ENCODE measurements around the gene RIF1.
"Not testable (repeated sequence)": the region's sequence is repeated elsewhere in the genome, so short reads cannot be mapped to it uniquely, and the experiment has no call there.

The RIF1 gene

GRCh38 chr2:151421681-151422080 is 12.0 kb downstream of the RIF1 start:
- not testable (repeated sequence) for DNase-seq (ENCODE audit: low read depth in 1 of 2, low spot score in 1 of 2)

- peak in 1 of 2 donors; percentile 7 for DNase-seq (ENCODE audit: low read depth in 1 of 2, low spot score in 1 of 2)
Measured at GRCh38 chr2:151422917-151423439, 13.3 kb downstream of the RIF1 start.

DNA sequence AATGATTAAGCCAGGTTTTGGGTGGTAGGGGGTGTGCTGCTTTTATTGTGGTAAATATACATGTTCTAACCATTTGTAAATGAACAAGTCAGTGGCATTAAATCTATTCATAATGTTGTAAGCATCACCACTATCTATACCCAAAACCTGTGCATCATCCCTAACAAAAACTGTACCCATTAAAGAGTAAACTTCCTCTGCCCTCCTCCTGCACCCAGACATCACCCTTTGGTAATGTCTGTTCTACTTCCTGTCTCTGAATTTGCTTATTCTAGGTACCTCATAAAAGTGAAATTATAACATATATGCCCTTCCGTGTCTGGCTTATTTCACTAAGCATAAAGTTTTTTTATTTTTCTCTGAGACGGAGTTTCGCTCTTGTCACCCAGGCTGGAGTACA is 14.1 kb downstream of the RIF1 start:
- DNase-seq (ENCODE audit: low read depth in 1 of 2, low spot score in 1 of 2): no peak

- DNase-seq (ENCODE audit: low read depth in 1 of 2, low spot score in 1 of 2): peak in 1 of 2 donors; percentile 7
Measured at GRCh38 chr2:151437630-151438029, 27.9 kb downstream of the RIF1 start.

GRCh38 chr2:151438506-151438905 is 28.8 kb downstream of the RIF1 start:
- no peak for DNase-seq (ENCODE audit: low read depth in 1 of 2, low spot score in 1 of 2)

DNA sequence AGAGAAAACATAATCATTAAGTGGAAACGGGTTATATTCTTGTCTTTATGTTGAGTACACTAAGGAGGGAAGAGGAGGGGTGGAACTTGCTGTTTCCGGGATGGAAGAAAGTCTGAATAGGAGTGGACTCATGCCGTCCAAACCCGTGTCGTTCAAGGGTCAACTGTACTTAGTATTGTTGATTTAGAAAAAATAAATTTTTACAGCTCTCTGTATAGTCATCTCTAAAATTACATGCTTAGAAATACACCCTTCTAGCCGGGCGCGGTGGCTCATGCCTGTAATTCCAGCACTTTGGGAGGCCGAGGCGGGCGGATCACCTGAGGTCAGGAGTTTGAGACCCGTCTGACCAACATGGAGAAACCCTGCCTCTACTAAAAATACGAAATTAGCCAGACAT is 29.4 kb downstream of the RIF1 start:
- no peak for DNase-seq (ENCODE audit: low read depth in 1 of 2, low spot score in 1 of 2)

DNA sequence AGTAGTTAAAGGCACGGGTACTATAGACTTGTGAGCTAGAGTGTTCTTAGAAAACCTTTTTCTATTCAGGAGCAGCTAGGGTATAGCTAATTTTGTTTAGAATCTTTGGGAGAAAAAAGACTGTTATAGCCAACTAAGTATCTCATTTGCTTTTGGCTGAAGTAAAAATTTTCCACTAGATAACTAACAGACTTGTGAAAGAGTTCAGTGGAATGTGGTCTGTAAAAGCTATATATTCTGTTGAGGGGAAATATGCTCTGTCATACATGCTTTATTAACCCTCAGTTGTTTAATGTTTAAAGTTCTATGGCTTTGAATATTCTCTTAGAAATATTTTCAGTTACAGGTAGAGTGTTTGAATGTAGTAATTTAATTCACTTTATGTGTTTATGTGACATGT is 49.7 kb downstream of the RIF1 start:
- no peak for DNase-seq (ENCODE audit: low read depth in 1 of 2, low spot score in 1 of 2)

GRCh38 chr2:151465771-151466170 is 56.1 kb downstream of the RIF1 start:
- no peak for DNase-seq (ENCODE audit: low read depth in 1 of 2, low spot score in 1 of 2)

- DNase-seq (ENCODE audit: low read depth in 1 of 2, low spot score in 1 of 2): no peak
Measured at GRCh38 chr2:151470556-151470955, 60.9 kb downstream of the RIF1 start.

GRCh38 chr2:151472966-151473365 is 63.3 kb downstream of the RIF1 start:
- no peak for DNase-seq (ENCODE audit: low read depth in 1 of 2, low spot score in 1 of 2)

DNA sequence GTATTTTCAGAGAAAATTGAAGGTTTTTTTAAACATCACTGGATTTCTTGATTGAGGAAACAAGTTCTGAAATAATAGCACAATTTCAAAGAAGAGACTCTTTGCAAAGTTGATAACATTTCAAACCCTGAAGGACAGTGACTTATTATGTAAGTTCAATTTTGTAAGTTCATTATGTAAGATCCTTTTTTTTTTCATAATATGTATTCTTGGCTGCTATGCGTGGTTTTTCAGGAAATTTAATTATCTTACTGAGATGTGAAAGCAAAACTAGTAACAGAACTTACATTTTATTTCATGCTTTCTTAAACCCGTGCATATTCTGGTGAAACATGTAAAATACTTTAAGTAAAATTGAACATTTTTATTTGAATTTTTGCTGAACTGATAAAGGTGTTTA is 65.4 kb downstream of the RIF1 start:
- no peak for DNase-seq (ENCODE audit: low read depth in 1 of 2, low spot score in 1 of 2)

DNA sequence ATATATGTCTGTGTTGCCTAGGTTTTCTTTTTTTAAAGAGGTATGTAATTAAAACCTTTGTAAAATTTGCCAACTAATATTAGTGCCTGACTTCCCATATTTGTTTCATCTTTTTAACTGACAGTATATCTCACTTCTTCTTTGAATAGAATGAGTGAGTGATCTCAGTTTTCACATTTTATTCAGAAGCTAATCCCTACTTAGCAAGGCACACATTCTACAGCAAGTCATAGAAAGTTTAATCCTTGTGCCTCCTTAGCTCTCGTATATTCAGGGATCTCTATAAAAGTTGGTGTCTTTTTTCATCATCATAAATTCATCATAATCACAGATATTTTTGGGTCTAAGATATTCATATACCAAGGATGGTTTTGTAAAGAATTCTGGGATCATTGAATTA is 66.6 kb downstream of the RIF1 start:
- DNase-seq (ENCODE audit: low read depth in 1 of 2, low spot score in 1 of 2): no peak

- DNase-seq (ENCODE audit: low read depth in 1 of 2, low spot score in 1 of 2): no peak
Measured at GRCh38 chr2:151478011-151478410, 68.3 kb downstream of the RIF1 start.

DNA sequence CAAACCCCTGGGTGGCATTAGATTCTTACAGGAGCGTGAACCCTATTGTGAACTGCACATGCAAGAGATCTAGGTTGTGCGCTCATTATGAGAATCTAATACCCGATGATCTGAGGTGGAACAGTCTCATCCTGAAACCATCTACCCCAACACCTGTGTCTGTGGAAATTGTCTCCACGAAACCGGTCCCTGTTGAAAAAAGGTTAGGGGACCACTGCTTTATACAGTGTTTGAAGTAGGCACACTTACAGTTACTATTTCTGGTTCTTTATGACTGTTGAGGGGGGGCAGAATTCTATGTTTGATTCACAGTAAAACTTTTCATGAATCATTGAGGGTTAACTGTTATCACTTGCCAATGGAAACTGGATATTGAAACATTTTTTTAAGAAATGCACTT is 72.0 kb downstream of the RIF1 start:
- DNase-seq (ENCODE audit: low read depth in 1 of 2, low spot score in 1 of 2): peak in 1 of 2 donors; percentile 39

DNA sequence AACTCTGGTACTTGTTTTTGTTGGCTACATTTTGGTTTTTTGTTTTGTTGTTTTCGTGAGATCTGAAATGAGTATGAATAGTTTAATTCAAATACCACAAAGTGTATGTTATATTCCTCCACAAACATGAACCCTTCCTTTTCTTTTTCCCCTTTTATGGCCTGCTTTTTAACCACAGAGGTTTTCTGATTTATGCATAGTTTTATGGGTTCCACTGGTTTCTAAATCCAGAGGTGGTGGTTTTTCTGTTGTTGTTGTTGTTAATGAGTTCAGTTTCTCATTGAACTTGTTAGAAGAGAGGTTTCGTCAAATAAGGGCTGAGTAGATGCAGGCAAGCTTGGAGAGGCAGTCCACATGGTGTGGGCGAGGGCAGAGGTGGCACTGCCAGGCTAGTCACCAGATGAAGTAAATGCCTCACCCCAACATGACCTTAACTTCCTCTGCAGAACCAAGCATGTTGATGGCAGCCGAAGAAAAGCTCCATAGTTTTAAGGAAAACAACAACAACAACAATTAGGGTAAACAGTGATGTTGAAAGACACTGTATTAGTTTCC is 72.5 kb downstream of the RIF1 start:
- no peak for DNase-seq (ENCODE audit: low read depth in 1 of 2, low spot score in 1 of 2)

DNA sequence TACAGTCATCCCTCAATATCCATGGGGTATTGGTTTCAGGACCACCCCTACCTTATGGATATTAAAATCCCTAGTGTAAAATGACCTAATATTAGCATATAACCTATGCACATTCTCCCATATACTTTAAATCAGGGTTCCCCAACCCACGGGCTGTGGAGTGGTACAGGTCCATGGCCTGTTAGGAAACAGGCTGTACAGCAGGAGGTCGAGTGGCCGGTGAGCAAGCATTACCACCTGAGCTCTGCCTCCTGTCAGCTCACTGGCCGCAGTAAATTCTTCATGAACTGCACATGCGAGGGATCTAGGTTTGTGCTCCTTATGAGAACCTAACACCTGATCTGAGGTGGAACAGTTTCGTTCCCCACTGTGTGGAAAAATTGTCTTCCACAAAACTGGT is 73.8 kb downstream of the RIF1 start:
- DNase-seq (ENCODE audit: low read depth in 1 of 2, low spot score in 1 of 2): no peak

DNA sequence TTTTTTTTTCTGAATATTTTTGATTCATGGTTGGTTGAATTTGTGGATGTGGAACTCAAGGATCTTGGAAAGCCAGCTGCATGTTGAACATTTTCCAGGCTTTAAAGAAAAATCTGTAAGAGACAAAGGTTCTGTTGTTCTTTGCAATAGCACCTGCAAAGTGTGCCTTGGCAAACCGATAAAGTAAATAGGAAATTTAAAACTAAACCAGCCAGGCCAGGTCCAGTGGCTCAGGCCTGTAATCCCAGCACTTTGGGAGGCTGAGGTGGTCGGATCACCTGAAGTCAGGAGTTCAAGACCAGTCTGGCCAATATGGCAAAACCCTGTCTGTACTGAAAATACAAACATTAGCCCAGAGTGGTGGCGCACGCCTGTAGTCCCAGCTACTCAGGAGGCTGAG is 74.4 kb downstream of the RIF1 start:
- no peak for DNase-seq (ENCODE audit: low read depth in 1 of 2, low spot score in 1 of 2)

DNA sequence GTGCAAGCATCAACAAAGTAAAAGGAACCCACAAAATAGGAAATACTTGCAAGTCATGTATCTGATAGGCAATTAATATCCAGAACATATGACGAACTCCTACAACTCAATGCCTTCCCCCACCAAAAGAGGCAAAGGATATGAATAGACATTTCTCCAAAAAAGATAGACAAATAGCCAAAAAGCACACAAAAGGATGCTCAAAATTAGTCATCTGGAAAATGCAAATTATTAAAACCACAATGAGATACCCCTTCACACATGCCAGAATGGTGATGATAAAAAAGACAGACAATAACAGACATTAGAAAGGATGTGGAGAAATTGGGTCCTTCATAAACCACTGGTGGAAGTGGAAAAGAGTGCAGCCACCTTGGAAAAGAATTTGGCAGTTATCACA is 76.4 kb downstream of the RIF1 start:
- no peak for DNase-seq (ENCODE audit: low read depth in 1 of 2, low spot score in 1 of 2)

- no peak for DNase-seq (ENCODE audit: low read depth in 1 of 2, low spot score in 1 of 2)
Measured at GRCh38 chr2:151490276-151490675, 80.6 kb downstream of the RIF1 start.

GRCh38 chr2:151491496-151491895 is 81.8 kb downstream of the RIF1 start:
- no peak for DNase-seq (ENCODE audit: low read depth in 1 of 2, low spot score in 1 of 2)

GRCh38 chr2:151498178-151498577 is 88.5 kb downstream of the RIF1 start:
- no peak for DNase-seq (ENCODE audit: low read depth in 1 of 2, low spot score in 1 of 2)

DNA sequence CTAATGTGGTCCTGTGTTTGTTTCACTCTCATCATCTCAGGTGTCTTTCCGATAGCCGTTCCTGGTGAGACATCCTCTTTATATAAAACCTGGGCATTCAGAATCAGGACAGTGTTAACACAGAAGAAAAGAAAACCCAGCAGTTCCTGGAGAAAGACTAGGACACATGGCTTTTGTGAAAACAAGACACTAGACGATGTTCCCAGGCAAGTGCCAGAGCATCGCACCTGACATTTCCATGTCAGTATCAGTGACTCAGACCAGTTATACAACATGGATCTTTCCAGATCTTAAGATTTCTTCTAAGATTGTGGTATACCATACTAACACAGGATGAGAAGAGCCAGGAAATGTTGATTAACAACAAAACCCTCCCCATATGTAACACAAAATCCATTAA is 96.5 kb downstream of the RIF1 start:
- no peak for DNase-seq (ENCODE audit: low read depth in 1 of 2, low spot score in 1 of 2)

DNA sequence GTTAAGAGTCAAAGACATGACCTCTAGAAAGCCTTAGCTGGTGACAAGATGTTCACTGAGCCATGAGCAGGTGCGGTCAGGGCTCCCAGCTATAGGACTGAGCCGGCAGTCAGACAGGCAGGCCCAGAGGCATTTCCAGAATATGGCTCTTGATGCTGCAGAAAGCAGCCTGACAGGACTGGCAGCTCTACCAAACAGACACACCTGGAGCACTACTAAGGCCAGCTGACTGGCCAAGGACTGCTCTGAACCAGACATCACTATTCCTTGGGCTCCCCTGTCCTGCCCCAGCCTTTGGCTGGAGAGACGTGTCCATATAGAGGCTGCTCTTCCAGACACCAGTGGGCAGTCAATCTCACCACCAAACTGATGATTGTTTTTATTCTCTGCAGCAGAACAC is 98.8 kb downstream of the RIF1 start:
- no peak for DNase-seq (ENCODE audit: low read depth in 1 of 2, low spot score in 1 of 2)

GRCh38 chr2:151518802-151519201 is 109.1 kb downstream of the RIF1 start:
- DNase-seq (ENCODE audit: low read depth in 1 of 2, low spot score in 1 of 2): no peak

All from activated CD4-positive, alpha-beta T cell treated with anti-CD3 and anti-CD28 coated beads, Interleukin-2, amount 50 U/mL, for 24 hours (primary cell).